OCI-LY1 (cell line): ENCODE results near the gene ZNRF1.

ENCODE experiments used
- H2AFZ ChIP-seq: fragments of 200-600 bp; sonication (generic), shearing (Covaris generic); 2 replicates; pipeline ENCODE4 v1.6.0; 2014; ENCODE audit warnings: antibody characterized with exemption, mild to moderate bottlenecking, low read length
- H3F3A ChIP-seq: fragments of 200-600 bp; sonication (generic), shearing (Covaris generic); 2 replicates; pipeline ENCODE4 v1.6.0; 2014; ENCODE audit warnings: mild to moderate bottlenecking, antibody characterized with exemption, low read length, moderate library complexity; ENCODE audit not compliant: insufficient read depth
- H3K27ac ChIP-seq: fragments of 200-600 bp; sonication (generic); 2 replicates; pipeline ENCODE4 v1.5.1; 2014; ENCODE audit warnings: low read length, mixed run types, mild to moderate bottlenecking, low read depth; ENCODE audit not compliant: poor library complexity, severe bottlenecking
- H3K27me3 ChIP-seq: fragments of 200-600 bp; sonication (generic); 2 replicates; pipeline ENCODE4 v1.6.0; 2014; ENCODE audit warnings: antibody characterized with exemption, mild to moderate bottlenecking, low read length, moderate library complexity; ENCODE audit not compliant: insufficient read depth
- H3K36me3 ChIP-seq: fragments of 200-600 bp; sonication (generic); 2 replicates; pipeline ENCODE4 v1.6.1; 2014; ENCODE audit warnings: mild to moderate bottlenecking, antibody characterized with exemption, low read length, moderate library complexity, mixed read lengths; ENCODE audit not compliant: insufficient read depth
- H3K4me1 ChIP-seq: fragments of 200-600 bp; sonication (generic); 2 replicates; pipeline ENCODE4 v1.5.1; 2014; ENCODE audit warnings: mild to moderate bottlenecking, low read length, moderate library complexity; ENCODE audit not compliant: insufficient read depth, severe bottlenecking
- H3K4me2 ChIP-seq: fragments of 200-600 bp; sonication (generic), shearing (Covaris generic); 2 replicates; pipeline ENCODE4 v1.6.1; 2014; ENCODE audit warnings: low read length
- H3K4me3 ChIP-seq: fragments of 200-600 bp; sonication (generic); 2 replicates; pipeline ENCODE4 v1.5.1; 2014; ENCODE audit warnings: low read length, low read depth, mild to moderate bottlenecking, mixed read lengths; ENCODE audit not compliant: poor library complexity, severe bottlenecking
- H3K79me2 ChIP-seq: fragments of 200-600 bp; shearing (Covaris generic); 2 replicates; pipeline ENCODE4 v1.6.1; 2016; ENCODE audit warnings: mixed run types, low read length, mixed read lengths; ENCODE audit not compliant: insufficient read depth
- H3K9ac ChIP-seq: fragments of 200-600 bp; sonication (generic), shearing (Covaris generic); 2 replicates; pipeline ENCODE4 v1.6.1; 2014; ENCODE audit warnings: mild to moderate bottlenecking, low read length, mixed read lengths
- H3K9me2 ChIP-seq: fragments of 200-600 bp; sonication (generic), shearing (Covaris generic); 2 replicates; pipeline ENCODE4 v1.6.1; 2014; ENCODE audit warnings: low read depth, mild to moderate bottlenecking, low read length, mixed read lengths
- H3K9me3 ChIP-seq: fragments of 200-600 bp; shearing (Covaris generic); 2 replicates; pipeline ENCODE4 v1.6.1; 2014; ENCODE audit warnings: low read length, mixed read lengths
- H4K20me1 ChIP-seq: fragments of 200-600 bp; sonication (generic), shearing (Covaris generic); 2 replicates; pipeline ENCODE4 v1.6.0; 2016; ENCODE audit warnings: mild to moderate bottlenecking, low read length; ENCODE audit not compliant: insufficient read depth
- EZH2 ChIP-seq: fragments of 200-600 bp; sonication (generic), shearing (Covaris generic); IDR thresholded peaks from 2 replicates; pipeline ENCODE4 v1.8.0; 2017; ENCODE audit warnings: borderline replicate concordance, mixed run types, mild to moderate bottlenecking, antibody characterized with exemption, low read length, moderate library complexity, mixed read lengths
- TF ChIP-seq, protein P1 (sequence below): fragments of 200-600 bp; sonication (generic), shearing (Covaris generic); IDR thresholded peaks from 2 replicates; pipeline ENCODE4 v1.5.1; 2017; ENCODE audit warnings: mild to moderate bottlenecking, antibody characterized with exemption, low read length, moderate library complexity, mixed read lengths

The ZNRF1 gene

GRCh38 chr16:75074920-75075687, 76.3 kb downstream of the ZNRF1 start:
- Histone ChIP-seq H2AFZ (no peak overlapping the region), H3K27me3 (no peaks in the 10 kb centered on the region; the same call in 1 of the 2 replicates), H3K79me2 (no peaks in the 10 kb centered on the region), H3K9me3 (no peaks in the 10 kb centered on the region), H3K27ac (no peak overlapping the region), H3K4me3 (no peak overlapping the region), H3K9me2 (no peaks in the 10 kb centered on the region), H4K20me1 (no peaks in the 10 kb centered on the region), H3K4me2 (peak overlapping the region; percentile 31), H3K9ac (no peak overlapping the region), H3F3A (no peaks in the 10 kb centered on the region), H3K4me1 (peaks cover 10% of the 10 kb centered on the region), H3K36me3 (no peaks in the 10 kb centered on the region)
- TF ChIP-seq EZH2, result no peak
- TF ChIP-seq, protein P1, sequence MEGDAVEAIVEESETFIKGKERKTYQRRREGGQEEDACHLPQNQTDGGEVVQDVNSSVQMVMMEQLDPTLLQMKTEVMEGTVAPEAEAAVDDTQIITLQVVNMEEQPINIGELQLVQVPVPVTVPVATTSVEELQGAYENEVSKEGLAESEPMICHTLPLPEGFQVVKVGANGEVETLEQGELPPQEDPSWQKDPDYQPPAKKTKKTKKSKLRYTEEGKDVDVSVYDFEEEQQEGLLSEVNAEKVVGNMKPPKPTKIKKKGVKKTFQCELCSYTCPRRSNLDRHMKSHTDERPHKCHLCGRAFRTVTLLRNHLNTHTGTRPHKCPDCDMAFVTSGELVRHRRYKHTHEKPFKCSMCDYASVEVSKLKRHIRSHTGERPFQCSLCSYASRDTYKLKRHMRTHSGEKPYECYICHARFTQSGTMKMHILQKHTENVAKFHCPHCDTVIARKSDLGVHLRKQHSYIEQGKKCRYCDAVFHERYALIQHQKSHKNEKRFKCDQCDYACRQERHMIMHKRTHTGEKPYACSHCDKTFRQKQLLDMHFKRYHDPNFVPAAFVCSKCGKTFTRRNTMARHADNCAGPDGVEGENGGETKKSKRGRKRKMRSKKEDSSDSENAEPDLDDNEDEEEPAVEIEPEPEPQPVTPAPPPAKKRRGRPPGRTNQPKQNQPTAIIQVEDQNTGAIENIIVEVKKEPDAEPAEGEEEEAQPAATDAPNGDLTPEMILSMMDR, result no peak

DNA sequence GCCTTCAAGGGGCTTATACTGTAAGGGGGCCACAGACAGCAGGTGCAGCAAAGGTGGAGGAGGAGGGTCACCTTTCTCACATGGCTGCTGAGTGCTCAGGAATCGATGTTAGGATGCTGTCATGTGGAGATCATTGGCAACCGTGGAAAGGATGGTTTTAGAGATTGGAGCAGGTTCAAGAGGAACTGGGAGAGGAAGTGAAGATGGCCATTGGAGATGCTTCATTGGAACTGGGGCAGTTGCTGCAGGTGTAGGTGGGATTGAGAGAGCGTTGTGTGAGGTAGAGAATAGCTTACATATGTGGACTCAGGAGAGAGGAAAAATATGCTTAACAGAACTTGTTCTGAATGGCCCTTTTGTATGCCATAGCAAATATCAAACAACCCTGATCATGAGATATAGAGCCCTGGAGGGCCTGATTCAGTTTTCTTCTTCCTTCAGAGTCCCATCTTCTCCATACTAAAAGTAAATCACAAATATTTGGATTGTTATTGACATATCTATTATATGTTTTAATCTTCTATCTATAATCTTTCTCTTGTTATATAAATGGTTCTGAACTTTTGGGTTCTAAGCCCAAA, 77.0 kb downstream of the ZNRF1 start:
- Histone ChIP-seq H3K4me1 (peaks cover 10% of the 10 kb centered on the region), H3K27ac (no peak overlapping the region), H3K79me2 (no peaks in the 10 kb centered on the region)

DNA sequence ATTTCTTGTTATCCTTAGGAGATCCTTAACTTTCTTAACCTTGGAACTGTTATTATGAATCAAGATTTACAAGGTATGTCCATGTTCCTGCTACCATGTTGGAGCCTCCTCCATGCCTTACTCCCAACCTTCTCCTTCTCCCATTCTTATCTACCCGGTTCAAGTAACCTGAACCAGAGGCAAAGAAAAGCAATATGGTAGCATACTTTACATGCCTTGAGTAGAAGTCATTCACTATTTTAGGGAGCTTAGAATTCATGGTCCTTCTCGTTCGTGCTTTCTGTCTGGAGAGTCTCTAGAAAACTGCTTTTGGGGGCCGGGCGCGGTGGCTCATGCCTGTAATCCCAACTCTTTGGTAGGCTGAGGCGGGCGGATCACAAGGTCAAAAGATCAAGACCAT, 80.1 kb downstream of the ZNRF1 start:
- Histone ChIP-seq H3K27ac (no peak overlapping the region), H3K4me1 (peaks cover 10% of the 10 kb centered on the region), H4K20me1 (no peaks in the 10 kb centered on the region), H2AFZ (no peak overlapping the region), H3K79me2 (no peaks in the 10 kb centered on the region), H3K4me2 (no peak overlapping the region), H3K4me3 (no peak overlapping the region), H3K9me3 (no peaks in the 10 kb centered on the region), H3F3A (no peaks in the 10 kb centered on the region), H3K9ac (no peak overlapping the region), H3K36me3 (no peaks in the 10 kb centered on the region), H3K9me2 (no peaks in the 10 kb centered on the region), H3K27me3 (no peaks in the 10 kb centered on the region; the same call in 1 of the 2 replicates)
- TF ChIP-seq EZH2, result no peak
- TF ChIP-seq, protein P1, result no peak

More for the DNA sequence above, 77.0 kb downstream of the ZNRF1 start:
- no peak overlapping the region for H2AFZ ChIP-seq
- H3K4me2 ChIP-seq, result peak overlapping the region; percentile 31
- no peaks in the 10 kb centered on the region for H3K36me3 ChIP-seq
- TF ChIP-seq, protein P1, result no peak
- no peak for TF ChIP-seq EZH2
- no peak overlapping the region for H3K4me3 ChIP-seq
- no peaks in the 10 kb centered on the region; the same call in 1 of the 2 replicates for H3K27me3 ChIP-seq
- no peaks in the 10 kb centered on the region for H3K9me2 ChIP-seq
- no peak overlapping the region for H3K9ac ChIP-seq
- H3K9me3 ChIP-seq, result no peaks in the 10 kb centered on the region
- no peaks in the 10 kb centered on the region for H4K20me1 ChIP-seq
- H3F3A ChIP-seq, result no peaks in the 10 kb centered on the region
